ENCODE measurements around the gene VSIG10L2.

Gene VSIG10L2

GRCh38 chr11:125968354-125968753, 22.5 kb downstream of the VSIG10L2 start:
- peak; percentile 61 for DNase-seq (ENCODE audit: low spot score)
- POLR2A ChIA-PET (ENCODE audit: low non-redundant PET) = no interaction called here
- H3K27ac ChIP-seq = no peak overlapping the region
- TF ChIP-seq, protein P1, sequence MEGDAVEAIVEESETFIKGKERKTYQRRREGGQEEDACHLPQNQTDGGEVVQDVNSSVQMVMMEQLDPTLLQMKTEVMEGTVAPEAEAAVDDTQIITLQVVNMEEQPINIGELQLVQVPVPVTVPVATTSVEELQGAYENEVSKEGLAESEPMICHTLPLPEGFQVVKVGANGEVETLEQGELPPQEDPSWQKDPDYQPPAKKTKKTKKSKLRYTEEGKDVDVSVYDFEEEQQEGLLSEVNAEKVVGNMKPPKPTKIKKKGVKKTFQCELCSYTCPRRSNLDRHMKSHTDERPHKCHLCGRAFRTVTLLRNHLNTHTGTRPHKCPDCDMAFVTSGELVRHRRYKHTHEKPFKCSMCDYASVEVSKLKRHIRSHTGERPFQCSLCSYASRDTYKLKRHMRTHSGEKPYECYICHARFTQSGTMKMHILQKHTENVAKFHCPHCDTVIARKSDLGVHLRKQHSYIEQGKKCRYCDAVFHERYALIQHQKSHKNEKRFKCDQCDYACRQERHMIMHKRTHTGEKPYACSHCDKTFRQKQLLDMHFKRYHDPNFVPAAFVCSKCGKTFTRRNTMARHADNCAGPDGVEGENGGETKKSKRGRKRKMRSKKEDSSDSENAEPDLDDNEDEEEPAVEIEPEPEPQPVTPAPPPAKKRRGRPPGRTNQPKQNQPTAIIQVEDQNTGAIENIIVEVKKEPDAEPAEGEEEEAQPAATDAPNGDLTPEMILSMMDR (conservative IDR thresholded peaks at IDR 0.05; ENCODE audit: low read depth) = no peak
- CTCF ChIA-PET = no interaction called here

DNA sequence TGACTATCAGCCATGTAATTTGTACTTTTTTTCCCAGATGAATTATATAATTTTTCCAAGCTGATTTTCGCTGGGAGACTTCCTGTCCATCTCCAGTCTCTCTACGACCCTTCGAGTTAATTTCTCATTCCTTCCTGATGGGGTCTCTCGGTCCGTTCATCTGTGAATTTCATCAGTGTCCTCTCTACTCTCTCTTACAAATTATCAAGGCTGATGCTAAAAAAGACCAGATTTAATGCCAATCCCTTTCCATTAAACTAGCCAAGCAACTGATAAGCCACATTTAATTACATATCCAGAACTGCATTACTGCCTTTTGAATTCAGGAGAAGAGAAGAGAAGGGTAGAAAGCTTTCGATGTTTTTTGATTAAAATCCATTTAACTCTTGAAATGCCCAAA, 25.8 kb downstream of the VSIG10L2 start:
- TF ChIP-seq, protein P1 (conservative IDR thresholded peaks at IDR 0.05; ENCODE audit: low read depth) = no peak
- no peak overlapping the region for H3K27ac ChIP-seq
- no peak for DNase-seq (ENCODE audit: low spot score)
- CTCF ChIA-PET = interaction anchor here (0.6 kb wide), 1 partner anchor 10 kb away, joined by 5 read pairs; no protein-coding TSS in a partner anchor
- POLR2A ChIA-PET (ENCODE audit: low non-redundant PET) = no interaction called here

DNA sequence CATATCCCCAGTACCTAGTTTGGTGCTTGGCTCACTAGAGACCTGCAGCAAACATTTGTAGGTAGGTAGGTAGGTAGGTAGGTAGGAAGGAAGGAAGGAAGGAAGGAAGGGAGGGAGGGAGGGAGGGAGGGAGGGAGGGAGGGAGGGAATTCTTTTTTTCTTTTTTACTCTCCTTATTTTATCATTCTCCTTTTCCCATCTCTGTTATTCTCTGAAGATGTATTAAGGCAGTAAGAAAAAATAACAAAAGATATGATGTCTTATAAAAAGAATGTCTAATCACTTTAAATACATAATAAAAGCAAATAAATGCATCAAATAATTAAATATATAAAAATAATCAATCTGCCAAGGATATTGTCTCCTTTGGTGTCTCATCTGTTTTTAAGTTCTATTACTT, 28.4 kb downstream of the VSIG10L2 start:
- TF ChIP-seq, protein P1 (conservative IDR thresholded peaks at IDR 0.05; ENCODE audit: low read depth) = no peak
- ChIA-PET POLR2A (ENCODE audit: low non-redundant PET) (no interaction called here), CTCF (no interaction called here)
- no peak overlapping the region for H3K27ac ChIP-seq
- no peak for DNase-seq (ENCODE audit: low spot score)

DNA sequence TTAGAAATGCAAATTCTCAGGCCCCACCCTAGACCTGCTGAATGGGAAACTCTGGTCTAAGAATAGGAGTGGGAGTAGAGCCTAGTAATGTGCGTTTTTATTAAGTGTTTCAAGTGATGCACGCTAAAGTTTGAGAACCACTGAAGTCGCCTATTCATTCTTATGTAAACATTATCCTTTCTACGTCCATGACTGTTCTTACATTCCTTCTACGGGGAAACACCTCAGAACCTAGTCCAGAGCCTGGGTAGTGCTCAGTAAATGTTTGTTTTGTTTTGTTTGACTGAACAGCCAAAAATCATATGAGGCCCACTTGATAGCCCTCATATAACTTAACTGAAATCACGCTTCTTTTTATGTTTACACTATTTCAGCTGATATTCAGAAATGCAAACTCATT, 29.8 kb downstream of the VSIG10L2 start:
- DNase-seq (ENCODE audit: low spot score) = no peak
- H3K27ac ChIP-seq = no peak overlapping the region
- ChIA-PET POLR2A (ENCODE audit: low non-redundant PET) (no interaction called here), CTCF (interaction anchor here (0.7 kb wide), 1 partner anchor 240 kb away, joined by 4 read pairs; no protein-coding TSS in a partner anchor)
- TF ChIP-seq, protein P1 (conservative IDR thresholded peaks at IDR 0.05; ENCODE audit: low read depth) = no peak

- TF ChIP-seq, protein P1 (conservative IDR thresholded peaks at IDR 0.05; ENCODE audit: low read depth) = no peak
- CTCF ChIA-PET = interaction anchor here (0.7 kb wide), 1 partner anchor 240 kb away, joined by 4 read pairs; no protein-coding TSS in a partner anchor
- DNase-seq (ENCODE audit: low spot score) = peak; percentile 25
- POLR2A ChIA-PET (ENCODE audit: low non-redundant PET) = no interaction called here
- no peak overlapping the region for H3K27ac ChIP-seq
These were observed 30.3 kb downstream of the VSIG10L2 start for GRCh38 chr11:125976156-125976555.

- TF ChIP-seq, protein P1 (conservative IDR thresholded peaks at IDR 0.05; ENCODE audit: low read depth) = no peak
- no peak for DNase-seq (ENCODE audit: low spot score)
- H3K27ac ChIP-seq = no peak overlapping the region
- CTCF ChIA-PET = no interaction called here
- POLR2A ChIA-PET (ENCODE audit: low non-redundant PET) = no interaction called here
These were observed 31.5 kb downstream of the VSIG10L2 start for GRCh38 chr11:125977333-125977732.
